Stimulated activated CD4-positive, alpha-beta T cell treated with anti-CD3 and anti-CD28 coated beads, Interleukin-2, amount 100 ng/mL, for 4 hours (primary cell): ENCODE data around the gene GGNBP2.
"Not testable (repeated sequence)": the region's sequence is repeated elsewhere in the genome, so short reads cannot be mapped to it uniquely, and the experiment has no call there.

ENCODE experiments used
- DNase-seq: peaks from one replicate; pipeline ENCODE4 v3.0.0-alpha.2; 2020; ENCODE audit warnings: low read depth

GGNBP2 gene, protein sequence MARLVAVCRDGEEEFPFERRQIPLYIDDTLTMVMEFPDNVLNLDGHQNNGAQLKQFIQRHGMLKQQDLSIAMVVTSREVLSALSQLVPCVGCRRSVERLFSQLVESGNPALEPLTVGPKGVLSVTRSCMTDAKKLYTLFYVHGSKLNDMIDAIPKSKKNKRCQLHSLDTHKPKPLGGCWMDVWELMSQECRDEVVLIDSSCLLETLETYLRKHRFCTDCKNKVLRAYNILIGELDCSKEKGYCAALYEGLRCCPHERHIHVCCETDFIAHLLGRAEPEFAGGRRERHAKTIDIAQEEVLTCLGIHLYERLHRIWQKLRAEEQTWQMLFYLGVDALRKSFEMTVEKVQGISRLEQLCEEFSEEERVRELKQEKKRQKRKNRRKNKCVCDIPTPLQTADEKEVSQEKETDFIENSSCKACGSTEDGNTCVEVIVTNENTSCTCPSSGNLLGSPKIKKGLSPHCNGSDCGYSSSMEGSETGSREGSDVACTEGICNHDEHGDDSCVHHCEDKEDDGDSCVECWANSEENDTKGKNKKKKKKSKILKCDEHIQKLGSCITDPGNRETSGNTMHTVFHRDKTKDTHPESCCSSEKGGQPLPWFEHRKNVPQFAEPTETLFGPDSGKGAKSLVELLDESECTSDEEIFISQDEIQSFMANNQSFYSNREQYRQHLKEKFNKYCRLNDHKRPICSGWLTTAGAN

DNA sequence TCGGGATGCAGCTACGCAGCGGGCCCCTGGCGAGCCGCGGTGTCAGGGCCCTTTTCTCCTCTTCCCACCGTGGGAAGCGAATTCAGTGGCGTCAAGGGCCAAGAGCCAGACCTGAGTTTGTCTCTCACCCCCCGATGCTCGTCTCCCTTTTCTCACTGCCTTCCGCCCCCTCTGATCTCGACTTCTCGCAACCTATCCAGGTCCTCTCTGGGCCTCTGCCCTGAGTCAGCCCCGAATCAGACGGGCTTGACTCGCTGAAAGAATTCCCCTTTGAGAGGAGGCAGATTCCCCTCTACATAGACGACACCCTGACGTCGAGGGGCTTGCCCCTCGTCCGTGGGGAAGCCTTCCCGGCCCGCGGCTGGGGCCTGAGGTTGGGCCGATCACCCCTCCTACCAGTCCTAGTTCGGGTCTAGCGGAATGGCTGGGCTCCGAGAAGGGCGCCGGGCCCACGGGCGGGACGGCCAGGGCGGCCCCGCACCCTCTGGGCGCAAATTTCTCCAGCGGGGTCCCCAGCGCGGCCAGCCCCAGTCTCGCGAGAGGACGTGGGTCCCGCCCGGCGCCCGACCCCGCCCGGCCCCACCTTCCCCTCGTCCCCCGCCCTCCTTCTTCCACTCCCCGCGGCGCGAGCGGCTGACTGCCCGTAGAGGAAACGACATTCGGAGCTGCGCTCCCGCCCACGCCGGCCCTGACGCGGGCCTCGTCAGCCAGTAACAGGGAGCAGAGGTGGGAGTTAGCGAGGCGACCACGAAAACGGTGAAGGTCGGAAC is at the start of gene GGNBP2:
Gene GGNBP2, plus strand, starts transcription at position 613 of the 770 bp plus-strand sequence. CDS start 806 bp downstream, outside the sequence.
- peak; percentile 82 for DNase-seq

DNA sequence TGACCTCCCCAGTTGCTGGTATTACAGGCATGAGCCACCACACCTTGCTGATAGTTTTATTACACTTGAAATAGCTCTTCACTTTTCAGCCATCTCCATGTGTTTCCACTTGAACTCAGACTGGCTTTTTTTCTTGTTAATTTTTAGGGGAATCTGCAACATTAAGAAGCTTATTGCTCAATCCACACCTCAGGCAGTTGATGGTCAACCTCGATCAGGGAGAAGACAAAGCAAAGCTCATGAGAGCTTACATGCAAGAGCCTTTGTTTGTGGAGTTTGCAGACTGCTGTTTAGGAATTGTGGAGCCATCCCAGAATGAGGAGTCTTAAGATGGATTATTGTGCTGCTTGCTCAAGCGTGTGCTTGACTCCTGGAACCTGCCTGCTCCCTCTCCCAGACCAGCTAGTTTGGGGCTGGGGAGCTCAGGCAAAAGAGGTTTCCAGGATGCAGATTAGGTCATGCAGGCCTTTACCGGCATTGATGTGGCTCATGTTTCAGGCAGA is 49.6 kb upstream of the GGNBP2 start:
- no peak for DNase-seq

DNA sequence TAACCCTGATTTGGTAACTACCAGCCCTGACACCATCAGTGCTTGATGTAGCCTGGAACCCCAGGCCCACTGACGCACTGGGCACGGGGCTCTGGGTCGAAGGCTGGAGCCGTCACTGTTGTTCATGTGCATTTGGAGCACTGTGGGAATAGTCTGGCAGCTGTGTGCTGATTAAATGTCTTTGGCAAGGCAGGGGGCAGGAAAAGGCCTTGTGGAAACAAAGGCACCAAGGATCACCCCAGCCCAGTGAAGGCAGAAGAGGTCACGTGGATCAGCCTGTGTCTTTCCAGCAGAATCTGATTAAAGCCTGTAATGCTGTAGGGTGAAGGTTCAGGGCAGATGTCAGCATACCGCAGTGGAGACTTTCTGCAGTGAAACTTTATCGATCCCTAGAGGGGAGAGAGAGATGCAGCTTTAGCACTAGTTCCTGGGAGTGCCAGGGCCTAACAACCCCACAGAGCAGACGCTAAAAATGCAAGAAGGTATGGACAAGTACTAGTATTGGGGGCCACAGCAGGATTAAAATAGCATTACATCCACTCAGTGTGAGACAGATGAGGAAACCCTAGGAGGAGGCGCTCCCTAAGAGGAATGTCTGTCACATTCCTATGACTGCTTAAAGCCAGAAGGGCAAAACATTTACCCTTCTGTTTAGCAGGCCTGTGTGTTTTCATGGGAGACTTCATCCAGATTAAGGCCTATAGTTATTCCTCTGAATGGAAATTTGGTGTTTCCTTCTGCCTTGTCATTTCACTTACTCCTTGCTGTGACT is 48.5 kb upstream of the GGNBP2 start:
- no peak for DNase-seq

DNA sequence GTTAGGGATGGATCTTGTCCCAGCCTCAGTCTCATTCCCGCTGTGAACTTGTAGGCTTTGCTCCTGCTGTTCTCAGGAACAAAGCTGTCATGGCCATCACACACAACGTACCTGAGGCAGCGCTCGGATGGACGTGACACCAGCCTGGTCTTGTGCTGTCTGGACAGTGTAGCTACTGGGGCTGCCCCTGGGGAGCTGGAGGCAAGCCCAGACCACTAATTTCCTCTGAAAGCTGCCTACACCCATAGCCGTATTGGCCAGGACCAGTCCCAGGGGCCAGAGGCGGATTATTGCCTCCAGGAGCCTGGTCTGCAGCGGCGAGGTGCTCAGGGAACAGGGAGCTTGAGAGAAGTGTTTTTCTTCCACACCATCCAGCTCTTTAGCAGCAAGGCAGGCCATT is 46.6 kb upstream of the GGNBP2 start:
- no peak for DNase-seq

DNA sequence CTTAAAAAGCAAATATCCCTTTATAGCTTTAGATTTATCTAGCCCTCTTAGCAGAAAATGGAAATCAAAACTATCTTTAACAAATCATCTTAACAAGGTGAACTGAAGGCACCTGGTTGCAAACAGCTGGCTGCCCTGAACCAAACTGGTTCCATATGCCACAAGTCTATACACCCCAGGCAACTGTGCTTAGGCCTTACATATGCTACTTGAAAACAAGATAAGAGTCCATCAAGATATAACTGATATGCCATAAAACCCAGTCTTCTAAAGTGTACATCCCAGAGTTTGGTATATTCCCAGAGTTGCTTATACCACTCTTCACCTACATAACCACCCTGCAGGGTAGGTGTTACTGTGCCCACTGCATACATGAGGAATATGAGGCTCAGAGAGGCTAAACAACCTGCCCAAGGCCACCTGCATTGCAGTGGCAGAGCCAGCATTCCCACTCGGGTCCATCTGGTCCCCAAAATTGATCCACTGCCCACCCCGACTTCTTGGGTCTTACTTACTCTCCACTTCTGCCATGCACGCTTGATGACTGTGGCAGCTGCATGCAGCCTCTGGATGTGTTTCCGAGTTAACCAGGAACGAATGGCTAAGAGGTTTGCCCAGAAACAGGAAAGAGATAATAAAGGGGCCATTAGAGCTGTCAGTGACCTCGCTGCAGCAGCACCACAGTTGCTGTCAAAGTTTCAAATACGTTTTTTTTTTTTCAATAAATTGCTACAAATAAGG is 46.0 kb upstream of the GGNBP2 start:
- no peak for DNase-seq

DNA sequence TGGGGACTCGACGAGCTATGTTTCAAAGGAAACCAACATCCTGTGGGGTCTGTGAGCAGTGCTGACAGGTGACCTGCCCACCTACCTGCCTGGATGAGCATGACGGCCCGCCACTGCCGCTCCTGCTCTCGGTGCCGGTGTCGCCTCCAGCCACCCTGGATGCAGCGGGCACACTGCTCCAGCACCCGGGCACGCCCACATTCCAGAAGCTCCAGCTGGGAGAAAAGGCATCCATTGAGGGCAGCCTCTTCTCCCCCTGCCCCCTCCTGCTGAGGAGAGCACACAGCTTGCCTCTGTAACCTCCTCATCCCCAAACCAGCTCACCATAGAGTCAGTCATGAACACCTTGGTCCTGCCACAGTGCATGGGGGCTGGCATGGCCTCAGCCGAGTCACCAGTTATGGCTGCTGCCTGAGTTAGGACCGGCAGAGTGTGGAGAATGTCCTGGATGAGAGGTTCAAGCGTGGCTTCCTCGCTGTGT is 43.9 kb upstream of the GGNBP2 start:
- DNase-seq, result no peak

DNA sequence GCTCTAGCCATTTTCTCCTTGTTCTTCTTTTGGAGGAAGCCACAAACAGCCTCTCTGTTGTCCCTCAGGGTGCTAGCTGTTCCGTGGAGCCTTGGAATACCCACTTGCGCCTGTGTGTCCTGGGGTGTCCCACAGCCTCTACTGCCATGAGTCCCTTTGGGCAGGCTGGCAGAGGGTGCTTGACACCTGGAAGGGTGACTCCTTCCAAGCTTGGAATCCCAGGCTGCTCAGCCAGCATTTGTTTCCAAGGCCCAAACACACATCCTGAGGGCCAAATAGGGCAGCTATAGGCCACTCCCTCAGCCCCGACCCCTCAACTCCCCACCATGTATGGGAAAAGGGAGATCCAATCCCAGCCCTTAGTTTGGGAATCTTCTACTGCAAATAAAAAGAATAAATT is 43.4 kb upstream of the GGNBP2 start:
- no peak for DNase-seq

DNA sequence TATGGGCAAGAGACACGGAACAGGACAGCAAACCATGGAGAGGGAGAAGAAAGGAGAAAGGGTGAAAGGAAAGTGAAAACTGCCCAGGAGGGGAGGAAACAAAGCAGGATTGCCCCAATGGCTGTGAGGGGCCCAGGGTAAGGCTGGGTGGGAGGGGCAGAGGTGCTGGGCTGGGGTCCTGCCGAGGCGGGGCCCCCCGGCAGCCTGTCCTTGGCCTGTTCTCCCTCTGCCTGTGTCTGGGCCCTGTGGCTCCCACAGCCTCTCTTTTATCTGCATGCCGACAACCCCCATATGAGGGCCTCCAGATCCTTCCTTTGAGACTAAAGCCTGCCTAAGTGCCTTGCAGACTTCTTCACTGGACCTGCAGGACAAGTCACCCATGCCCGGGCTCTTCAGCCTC is 42.8 kb upstream of the GGNBP2 start:
- no peak for DNase-seq

DNA sequence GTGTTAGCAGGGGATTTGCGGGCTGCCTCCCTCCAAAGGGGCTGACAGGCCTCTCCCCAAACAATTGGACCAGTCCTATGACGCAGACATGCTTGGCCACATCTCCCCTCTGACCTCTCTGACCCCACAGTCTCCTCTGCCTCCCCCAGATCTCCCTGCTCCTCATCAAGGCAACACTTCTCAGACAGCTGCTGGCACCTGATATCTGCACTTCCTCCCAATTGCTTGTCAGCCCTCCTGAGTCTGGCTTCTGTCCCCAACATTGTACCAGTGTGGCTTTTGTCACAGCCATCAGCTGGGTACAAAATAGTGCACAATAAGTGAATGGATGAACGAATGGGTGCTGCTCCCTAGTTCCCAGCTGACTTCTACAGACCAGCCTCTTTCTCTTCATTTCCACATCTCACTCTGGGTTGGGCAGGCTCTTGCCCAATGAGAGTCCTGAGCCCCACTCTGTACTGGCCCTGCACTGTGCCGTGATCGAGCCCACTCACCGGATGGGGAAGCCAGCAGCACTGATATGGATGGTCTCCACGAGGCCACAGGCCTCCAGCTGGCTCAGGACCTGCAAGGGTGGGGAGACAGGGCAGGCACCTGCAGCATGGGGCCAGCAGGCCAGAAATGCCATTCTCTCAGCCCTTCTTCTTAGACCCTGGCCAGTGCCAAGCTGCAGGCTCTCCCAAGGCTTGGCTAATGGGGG is 41.1 kb upstream of the GGNBP2 start:
- no peak for DNase-seq

DNA sequence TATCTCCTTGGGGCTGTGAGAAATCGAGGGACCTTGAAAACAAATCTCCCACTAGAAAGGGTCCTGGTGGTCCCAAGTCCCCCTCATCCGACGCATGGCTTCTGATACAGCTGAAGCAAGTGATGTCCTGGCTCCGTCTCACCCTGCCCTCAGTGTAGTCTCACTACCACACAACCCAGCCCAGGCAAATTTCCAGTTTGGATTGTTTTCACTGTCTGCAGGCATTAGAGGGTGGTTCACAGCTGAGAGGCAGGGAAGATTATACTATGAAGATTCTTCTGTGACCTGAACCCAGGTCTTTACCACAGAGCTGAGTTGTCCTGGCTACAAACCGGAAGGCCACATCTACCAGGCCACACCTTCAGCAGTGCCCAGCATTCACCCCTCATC is 40.6 kb upstream of the GGNBP2 start:
- DNase-seq, result no peak

DNA sequence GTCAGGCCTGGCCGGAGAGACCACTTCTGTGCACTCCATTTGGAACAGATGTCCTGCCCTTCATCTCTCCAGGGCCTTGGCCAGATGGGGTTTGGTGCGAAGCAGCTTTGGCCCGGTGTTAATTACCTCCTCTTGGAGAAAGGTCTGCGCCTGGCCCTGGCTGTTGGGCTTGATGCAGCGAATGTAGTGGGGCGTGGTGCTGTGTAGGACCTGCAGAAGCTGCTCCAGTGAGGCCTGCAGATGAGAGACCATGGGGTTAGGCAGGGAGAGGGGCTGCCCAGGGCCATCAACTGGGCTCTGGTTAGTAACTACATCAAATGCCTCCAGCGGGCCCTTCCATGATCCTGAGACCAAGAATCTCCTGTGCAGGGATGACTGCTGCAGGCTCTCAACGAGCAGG is 39.5 kb upstream of the GGNBP2 start:
- DNase-seq, result no peak

DNA sequence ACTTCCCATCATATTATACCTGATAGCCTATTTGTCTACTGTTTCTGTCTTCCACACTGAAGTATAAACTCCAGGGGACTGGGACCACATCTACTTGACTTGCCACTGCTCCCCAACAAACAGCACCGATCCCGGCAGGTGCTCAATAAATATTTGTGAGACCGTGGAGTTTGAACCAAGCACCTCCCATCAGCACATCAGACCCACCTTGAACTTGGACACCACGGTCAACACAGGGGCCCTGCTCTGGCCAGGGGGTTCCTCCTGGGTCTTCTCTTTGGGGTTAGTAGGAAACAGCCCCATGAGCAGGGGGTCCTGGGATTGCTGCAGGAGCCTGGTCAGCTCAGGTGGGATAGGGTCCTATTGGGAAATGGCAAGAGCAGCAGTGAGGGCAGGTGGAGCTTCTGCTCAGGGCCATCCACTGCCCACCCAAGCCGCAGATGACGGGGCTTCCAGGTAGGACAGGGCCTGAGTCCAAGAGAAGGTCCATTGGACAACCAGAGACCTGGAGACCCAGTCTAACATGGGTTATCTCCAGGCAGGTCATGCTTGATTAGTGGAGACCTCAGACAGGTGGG is 38.4 kb upstream of the GGNBP2 start:
- DNase-seq, result no peak

DNA sequence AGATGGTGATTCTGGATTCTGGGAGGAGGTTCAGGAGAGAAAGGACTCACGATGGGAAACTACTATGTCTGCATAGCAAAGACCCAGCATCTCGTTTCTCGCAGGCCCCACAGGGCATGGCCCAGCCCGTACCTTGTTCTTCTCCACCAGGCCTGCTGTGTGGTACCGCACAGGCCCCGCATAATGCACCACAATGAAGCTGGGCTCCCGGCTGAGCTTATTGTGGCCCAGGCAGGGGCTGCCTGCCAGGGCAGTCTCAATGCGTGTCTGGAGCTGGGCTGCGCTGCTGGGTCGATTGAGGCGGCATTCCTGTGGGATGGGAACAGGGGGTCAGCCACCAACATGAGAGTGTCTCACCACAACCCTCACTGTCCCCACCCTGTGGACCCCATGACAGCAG is 37.9 kb upstream of the GGNBP2 start:
- no peak for DNase-seq

DNA sequence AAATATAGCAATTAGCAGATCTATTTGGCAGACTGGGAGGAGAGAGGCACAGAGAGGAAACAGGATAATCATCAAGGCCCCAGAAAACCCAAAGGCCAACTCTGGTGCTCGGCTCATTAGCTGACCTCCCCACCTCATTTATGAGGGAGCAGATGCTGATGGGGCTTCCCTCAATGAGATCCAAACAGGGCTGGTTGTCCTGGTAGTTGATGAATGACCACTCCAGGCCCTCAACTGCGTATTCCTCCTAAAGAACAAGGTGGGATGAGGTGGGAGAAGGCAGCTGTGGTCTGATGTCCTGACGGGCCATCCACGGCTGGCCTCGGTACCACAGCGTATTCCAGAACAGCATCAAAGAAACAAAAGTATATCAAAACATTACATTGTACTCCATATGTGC is 37.5 kb upstream of the GGNBP2 start:
- DNase-seq, result no peak

DNA sequence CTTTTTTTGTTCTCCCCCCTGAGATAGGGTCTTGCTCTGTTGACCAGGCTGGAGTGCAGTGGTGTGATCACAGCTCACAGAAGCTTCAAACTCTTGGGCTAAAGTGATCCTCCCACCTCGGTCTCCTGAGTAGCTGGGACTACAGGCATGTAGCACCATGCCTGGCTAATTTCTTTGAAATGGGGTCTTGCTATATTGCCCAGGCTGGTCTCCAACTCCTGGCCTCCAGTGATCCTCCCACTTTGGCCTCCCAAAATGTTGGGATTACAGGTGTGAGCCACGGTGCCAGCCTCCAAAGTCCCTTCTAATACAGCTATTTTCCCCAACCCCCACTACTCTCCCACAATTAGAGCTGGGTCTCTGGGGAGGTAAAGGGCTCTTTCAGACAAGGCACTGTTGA is 36.3 kb upstream of the GGNBP2 start:
- not testable (repeated sequence) for DNase-seq

DNA sequence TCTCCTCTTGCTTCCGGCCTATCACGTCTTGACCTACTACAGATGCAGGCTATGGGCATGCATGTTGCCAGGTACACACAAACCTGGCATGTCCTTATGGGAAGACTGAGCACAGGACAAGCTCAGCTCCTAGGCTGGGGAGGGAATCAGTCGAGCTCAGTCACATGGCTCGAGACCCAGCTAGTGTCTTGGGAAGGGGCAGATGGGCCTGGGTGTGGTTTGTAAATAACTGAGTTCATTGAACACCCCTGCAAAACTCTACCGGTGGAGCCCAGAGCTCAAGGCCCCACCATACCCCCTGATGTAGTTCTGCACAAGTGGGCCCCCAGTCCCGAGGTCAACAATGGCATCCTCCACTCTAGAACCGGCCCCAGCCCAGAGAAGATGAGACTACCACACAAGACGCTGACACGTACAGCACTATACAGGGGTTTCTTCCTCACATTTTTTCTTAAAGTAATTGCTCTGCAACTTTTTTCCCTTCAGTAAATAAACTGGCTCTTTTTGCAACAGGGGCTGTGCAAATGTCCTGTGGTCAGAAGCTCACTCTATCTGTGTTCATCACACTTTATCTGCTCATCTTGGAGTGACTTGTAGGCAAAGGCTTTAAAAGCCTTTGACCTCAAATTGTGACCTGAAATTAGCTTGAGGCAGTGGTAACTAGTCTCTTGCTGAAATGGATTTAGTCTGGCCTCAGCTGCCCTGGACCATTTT is 35.3 kb upstream of the GGNBP2 start:
- DNase-seq, result no peak

DNA sequence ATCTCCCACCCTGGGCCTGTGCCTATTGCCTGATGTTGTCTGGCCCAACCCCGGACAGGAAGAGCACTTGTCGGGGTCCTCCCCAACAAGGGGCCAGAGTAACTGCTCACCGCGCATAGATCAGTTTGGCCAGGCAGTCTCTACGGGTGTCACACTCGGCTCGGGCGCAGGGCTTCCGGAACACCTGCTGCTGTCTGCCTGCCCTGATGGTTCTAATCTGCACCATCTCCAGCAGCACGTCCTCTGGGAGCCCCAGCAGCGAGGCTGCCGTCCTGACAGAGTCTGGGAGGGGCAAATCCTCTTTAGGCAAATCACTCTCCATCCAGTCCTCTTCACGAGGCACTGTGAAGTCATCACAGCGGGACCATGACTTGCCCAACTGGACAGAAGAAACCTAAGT is 34.1 kb upstream of the GGNBP2 start:
- DNase-seq, result no peak

DNA sequence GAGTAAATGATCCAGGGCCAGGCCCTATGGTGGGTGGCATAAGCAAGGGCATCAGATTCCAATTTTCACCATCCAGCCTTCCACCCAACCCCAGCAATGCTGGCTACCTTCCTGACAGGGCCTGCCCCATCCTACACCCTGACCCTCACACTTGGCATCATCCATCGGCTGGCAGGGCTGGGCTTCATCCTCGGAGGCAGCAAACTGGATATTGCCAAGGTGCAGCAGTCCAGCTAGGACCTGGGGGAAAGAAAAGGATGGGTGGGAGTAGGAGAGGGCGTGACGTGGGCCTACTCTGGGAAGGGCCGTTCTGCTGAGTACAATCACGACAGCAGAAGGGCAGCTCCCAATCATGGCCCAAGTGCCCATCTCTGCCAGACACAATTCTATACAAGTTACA is 33.5 kb upstream of the GGNBP2 start:
- DNase-seq, result no peak

DNA sequence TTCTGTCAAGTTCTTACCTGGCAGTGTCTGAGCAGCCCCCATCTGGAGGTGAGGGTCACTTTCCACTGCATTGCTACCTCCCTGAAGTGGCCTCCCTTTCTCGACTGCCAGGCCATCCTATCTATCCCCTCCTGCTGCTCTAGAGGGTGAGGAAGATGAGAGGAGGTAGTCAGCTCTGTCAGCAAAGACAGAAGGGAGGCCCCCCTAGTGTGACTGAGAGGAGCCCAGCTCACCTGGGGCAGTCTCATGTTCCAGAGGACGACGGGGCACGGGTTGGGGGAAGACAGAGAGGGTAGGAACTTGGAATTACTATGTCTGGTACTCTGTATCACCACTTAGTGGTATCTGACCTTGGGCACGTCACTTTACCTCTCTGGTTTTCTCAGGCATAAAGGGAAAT is 32.1 kb upstream of the GGNBP2 start:
- DNase-seq, result no peak
